WTC11 (cell line): Measurements from ENCODE around the gene HERC2. TPM values are rescaled to one million over a fixed set of nuclear protein-coding genes. Genes with fewer than 3 reads are reported as not detected.

Source experiments
- ATAC-seq: fragments of 200-7000 bp; cut with Tn5 transposase; 2 replicates; pipeline ENCODE4 v1.10.0; 2021; ENCODE audit warnings: mild to moderate bottlenecking, moderate library complexity
- CTCF ChIA-PET: fragments of 300-600 bp; sonication (Branson Sonifier 250); formaldehyde crosslinking; loops from one replicate; lab custom pipeline; 2021; ENCODE audit warnings: antibody characterized with exemption; lab: Charles Lee
- POLR2A ChIA-PET: fragments of 350-600 bp; sonication (Branson Sonifier 250); formaldehyde crosslinking; loops from one replicate; lab custom pipeline; 2021; ENCODE audit warnings: antibody characterized with exemption; lab: Charles Lee
- DNase-seq: peaks from one replicate; pipeline ENCODE4 v3.0.0; 2021; ENCODE audit warnings: low spot score
- H3K27ac Mint-ChIP-seq: 2 replicates; pipeline ENCODE4 v1.8.0; 2021; ENCODE audit warnings: mixed read lengths
- H3K27me3 Mint-ChIP-seq: 2 replicates; pipeline ENCODE4 v1.8.0; 2021; ENCODE audit warnings: low read depth, mild to moderate bottlenecking, moderate library complexity, mixed read lengths
- H3K36me3 Mint-ChIP-seq: 2 replicates; pipeline ENCODE4 v1.8.0; 2021; ENCODE audit warnings: mixed read lengths
- H3K4me1 Mint-ChIP-seq: 2 replicates; pipeline ENCODE4 v1.8.0; 2022; ENCODE audit warnings: mixed read lengths
- H3K4me3 Mint-ChIP-seq: 2 replicates; pipeline ENCODE4 v1.8.0; 2021; ENCODE audit warnings: mild to moderate bottlenecking, moderate library complexity, mixed read lengths
- H3K9me3 Mint-ChIP-seq: 2 replicates; pipeline ENCODE4 v1.8.0; 2021; ENCODE audit warnings: mixed read lengths
- AFF4 ChIP-seq: sonication (generic); formaldehyde crosslinking; IDR thresholded peaks from 2 replicates; pipeline ENCODE4 v1.8.1; 2023; ENCODE audit warnings: mild to moderate bottlenecking, missing genetic modification reagents, borderline replicate concordance
- ATF1 ChIP-seq: sonication (generic); formaldehyde crosslinking; IDR thresholded peaks from 2 replicates; pipeline ENCODE4 v1.8.1; 2023; ENCODE audit warnings: mild to moderate bottlenecking, moderate library complexity, missing genetic modification reagents
- ATF3 ChIP-seq: sonication (generic); formaldehyde crosslinking; conservative IDR thresholded peaks from 2 replicates; pipeline ENCODE4 v1.8.1; 2022; ENCODE audit warnings: mild to moderate bottlenecking, missing genetic modification reagents
- CBFB ChIP-seq: sonication (generic); formaldehyde crosslinking; IDR thresholded peaks from 2 replicates; pipeline ENCODE4 v1.8.1; 2022; ENCODE audit warnings: mild to moderate bottlenecking, low read depth, missing genetic modification reagents
- CDX4 ChIP-seq: fragments of 250-450 bp; sonication (Bioruptor Pico); IDR thresholded peaks from 2 replicates; pipeline ENCODE4 v1.9.0; 2021; ENCODE audit warnings: moderate library complexity, mild to moderate bottlenecking, inconsistent platforms, borderline replicate concordance
- ESRRA ChIP-seq: sonication (generic); formaldehyde crosslinking; IDR thresholded peaks from 2 replicates; pipeline ENCODE4 v1.8.1; 2022; ENCODE audit warnings: mild to moderate bottlenecking, missing genetic modification reagents, borderline replicate concordance
- FOXJ3 ChIP-seq: sonication (generic); formaldehyde crosslinking; IDR thresholded peaks from 2 replicates; pipeline ENCODE4 v1.9.0; 2021; ENCODE audit warnings: missing genetic modification reagents, mild to moderate bottlenecking, borderline replicate concordance
- GTF2I ChIP-seq: fragments of 250-450 bp; sonication (Bioruptor Pico); conservative IDR thresholded peaks from 2 replicates; pipeline ENCODE4 v1.4.0; 2021; ENCODE audit warnings: mild to moderate bottlenecking
- IRF1 ChIP-seq: sonication (generic); formaldehyde crosslinking; IDR thresholded peaks from 2 replicates; pipeline ENCODE4 v1.8.0; 2023; ENCODE audit warnings: missing genetic modification reagents
- NFYB ChIP-seq: sonication (generic); formaldehyde crosslinking; conservative IDR thresholded peaks from 2 replicates; pipeline ENCODE4 v1.8.0; 2022; ENCODE audit warnings: low read depth, missing genetic modification reagents
- NR1H2 ChIP-seq: sonication (generic); formaldehyde crosslinking; IDR thresholded peaks from 2 replicates; pipeline ENCODE4 v1.9.0; 2021; ENCODE audit warnings: mild to moderate bottlenecking, moderate library complexity, missing genetic modification reagents
- OVOL2 ChIP-seq: fragments of 250-450 bp; sonication (Bioruptor Pico); IDR thresholded peaks from 2 replicates; pipeline ENCODE4 v1.9.0; 2021; ENCODE audit warnings: mild to moderate bottlenecking, borderline replicate concordance
- PREB ChIP-seq: sonication (generic); formaldehyde crosslinking; IDR thresholded peaks from 2 replicates; pipeline ENCODE4 v1.8.1; 2022; ENCODE audit warnings: mild to moderate bottlenecking, missing genetic modification reagents, moderate library complexity, borderline replicate concordance
- SP1 ChIP-seq: sonication (generic); formaldehyde crosslinking; conservative IDR thresholded peaks from 2 replicates; pipeline ENCODE4 v1.8.1; 2022; ENCODE audit warnings: missing genetic modification reagents
- TCF7 ChIP-seq: sonication (generic); formaldehyde crosslinking; IDR thresholded peaks from 2 replicates; pipeline ENCODE4 v1.8.0; 2022; ENCODE audit warnings: mild to moderate bottlenecking, low read depth, missing genetic modification reagents, moderate library complexity
- TEAD1 ChIP-seq: sonication (generic); formaldehyde crosslinking; IDR thresholded peaks from 2 replicates; pipeline ENCODE4 v1.8.0; 2022; ENCODE audit warnings: mild to moderate bottlenecking, missing genetic modification reagents
- USF2 ChIP-seq: sonication (generic); formaldehyde crosslinking; IDR thresholded peaks from 2 replicates; pipeline ENCODE4 v1.8.1; 2023; ENCODE audit warnings: mild to moderate bottlenecking, missing genetic modification reagents, moderate library complexity
- ZBTB43 ChIP-seq: sonication (generic); formaldehyde crosslinking; IDR thresholded peaks from 2 replicates; pipeline ENCODE4 v1.8.1; 2023; ENCODE audit warnings: mild to moderate bottlenecking, missing genetic modification reagents
- ZNF263 ChIP-seq: sonication (generic); formaldehyde crosslinking; IDR thresholded peaks from 2 replicates; pipeline ENCODE4 v1.8.1; 2022; ENCODE audit warnings: low read depth, mild to moderate bottlenecking, moderate library complexity, missing genetic modification reagents
- ZNF281 ChIP-seq: sonication (generic); formaldehyde crosslinking; IDR thresholded peaks from 2 replicates; pipeline ENCODE4 v1.8.0; 2023; ENCODE audit warnings: mild to moderate bottlenecking, missing genetic modification reagents
- total RNA-seq: library from RNA; stranded (reverse); gene quantifications from 3 replicates; pipeline ENCODE4 v1.2.3, GENCODE V29; 2021

The HERC2 gene
- total RNA-seq, 1 experiment from 2014 or later: 81.5 TPM

- TF ChIP-seq ZNF281 (CRISPR knock-in tag) (no peak), ATF3 (CRISPR knock-in tag) (no peak), SP1 (CRISPR knock-in tag) (no peak), PREB (CRISPR knock-in tag) (no peak), CDX4 (no peak), ATF1 (CRISPR knock-in tag) (no peak), ZBTB43 (no peak), TCF7 (CRISPR knock-in tag) (no peak)
These were observed 206.1 kb downstream of the HERC2 start (continued) for GRCh38 chr15:28115871-28116270.

GRCh38 chr15:28114721-28115622 lies 207.0 kb downstream of the HERC2 start:
- POLR2A ChIA-PET: no interaction called here
- Mint-ChIP-seq H3K4me1 (no peaks in the 10 kb centered on the region), H3K4me3 (no peak overlapping the region), H3K27me3 (no peaks in the 10 kb centered on the region), H3K9me3 (no peaks in the 10 kb centered on the region), H3K36me3 (peaks cover 71% of the 10 kb centered on the region), H3K27ac (no peak overlapping the region)
- ATAC-seq (no peak; the same call in 1 of the 2 replicates), DNase-seq (no peak)
- TF ChIP-seq NR1H2 (CRISPR knock-in tag) (no peak), OVOL2 (CRISPR knock-in tag) (no peak), CBFB (CRISPR knock-in tag) (no peak), USF2 (CRISPR knock-in tag) (no peak), ZNF263 (CRISPR knock-in tag) (no peak), AFF4 (CRISPR knock-in tag) (no peak), IRF1 (CRISPR knock-in tag) (no peak), ESRRA (no peak), NFYB (CRISPR knock-in tag) (no peak), GTF2I (CRISPR knock-in tag) (no peak), ATF1 (CRISPR knock-in tag) (no peak), FOXJ3 (CRISPR knock-in tag) (no peak), TEAD1 (CRISPR knock-in tag) (no peak)
- CTCF ChIA-PET: interaction anchor here (1.0 to 2.6 kb wide), 2 partner anchors 11 to 93 kb away, joined by 3 to 14 read pairs; no protein-coding TSS in a partner anchor
